H9 (cell line): ENCODE measurements around the gene C3orf85. TPM values are rescaled to one million over a fixed set of nuclear protein-coding genes. Genes with fewer than 3 reads are reported as not detected.

ENCODE experiments used
- DNase-seq: peaks from one replicate; pipeline ENCODE4 v3.0.0-alpha.2; 2017
- H2AFZ ChIP-seq: one replicate; pipeline ENCODE4 v1.6.1; 2013; ENCODE audit warnings: mild to moderate bottlenecking, low read length, control low read depth, moderate library complexity
- H2AK5ac ChIP-seq: 2 replicates; pipeline ENCODE4 v1.6.1; 2013; ENCODE audit warnings: low read length, control low read depth, mixed read lengths; ENCODE audit not compliant: insufficient read length
- H2BK120ac ChIP-seq: one replicate; pipeline ENCODE4 v1.6.1; 2013; ENCODE audit warnings: low read depth, mild to moderate bottlenecking, low read length, control low read depth, inconsistent platforms; ENCODE audit not compliant: poor library complexity, severe bottlenecking
- H2BK12ac ChIP-seq: 2 replicates; pipeline ENCODE4 v1.6.1; 2013; ENCODE audit warnings: low read length, control low read depth, mixed read lengths, low read depth; ENCODE audit not compliant: insufficient read length
- H2BK15ac ChIP-seq: 2 replicates; pipeline ENCODE4 v1.6.1; 2013; ENCODE audit warnings: low read depth, low read length, control low read depth
- H2BK20ac ChIP-seq: one replicate; pipeline ENCODE4 v1.6.1; 2013; ENCODE audit warnings: low read depth, mild to moderate bottlenecking, low read length, control low read depth, inconsistent platforms; ENCODE audit not compliant: poor library complexity, severe bottlenecking
- H2BK5ac ChIP-seq: 2 replicates; pipeline ENCODE4 v1.6.1; 2013; ENCODE audit warnings: low read length, control low read depth, mixed read lengths; ENCODE audit not compliant: insufficient read length
- H3K14ac ChIP-seq: 2 replicates; pipeline ENCODE4 v1.6.1; 2013; ENCODE audit warnings: low read length, control low read depth; ENCODE audit not compliant: insufficient read depth
- H3K18ac ChIP-seq: 2 replicates; pipeline ENCODE4 v1.6.1; 2013; ENCODE audit warnings: low read depth, mild to moderate bottlenecking, mixed read lengths, low read length, control low read depth; ENCODE audit not compliant: insufficient read length
- H3K23ac ChIP-seq: 2 replicates; pipeline ENCODE4 v1.6.1; 2013; ENCODE audit warnings: low read length, control low read depth, mixed read lengths, low read depth; ENCODE audit not compliant: insufficient read length
- H3K23me2 ChIP-seq: 2 replicates; pipeline ENCODE4 v1.6.1; 2013; ENCODE audit warnings: low read depth, mild to moderate bottlenecking, mixed read lengths, low read length, control low read depth; ENCODE audit not compliant: insufficient read length, poor library complexity, severe bottlenecking
- H3K27ac ChIP-seq: 2 replicates; pipeline ENCODE4 v1.5.1; 2013; ENCODE audit warnings: low read length, control low read depth, mixed read lengths, low read depth; ENCODE audit not compliant: insufficient read length
- H3K27me3 ChIP-seq: 2 replicates; pipeline ENCODE4 v1.6.1; 2013; ENCODE audit warnings: low read length, control low read depth, inconsistent platforms; ENCODE audit not compliant: insufficient read depth
- H3K4ac ChIP-seq: 2 replicates; pipeline ENCODE4 v1.6.1; 2013; ENCODE audit warnings: low read depth, mild to moderate bottlenecking, control low read depth, inconsistent platforms, low read length, moderate library complexity
- H3K4me1 ChIP-seq: 2 replicates; pipeline ENCODE4 v1.6.1; 2013; ENCODE audit warnings: low read length, control low read depth, inconsistent platforms; ENCODE audit not compliant: insufficient read depth
- H3K4me2 ChIP-seq: 2 replicates; pipeline ENCODE4 v1.6.1; 2013; ENCODE audit warnings: low read length, control low read depth, mixed read lengths; ENCODE audit not compliant: insufficient read length, insufficient read depth
- H3K56ac ChIP-seq: 2 replicates; pipeline ENCODE4 v1.6.1; 2013; ENCODE audit warnings: low read depth, mild to moderate bottlenecking, mixed read lengths, low read length, control low read depth; ENCODE audit not compliant: insufficient read length
- H3K79me1 ChIP-seq: 2 replicates; pipeline ENCODE4 v1.6.1; 2013; ENCODE audit warnings: low read depth, mild to moderate bottlenecking, moderate library complexity, low read length, control low read depth, inconsistent platforms; ENCODE audit not compliant: insufficient read depth, poor library complexity, severe bottlenecking
- H3K79me2 ChIP-seq: 2 replicates; pipeline ENCODE4 v1.6.1; 2013; ENCODE audit warnings: low read length, control low read depth, inconsistent platforms; ENCODE audit not compliant: insufficient read depth
- H3K9ac ChIP-seq: 2 replicates; pipeline ENCODE4 v1.6.1; 2013; ENCODE audit warnings: low read length, control low read depth, mixed read lengths; ENCODE audit not compliant: insufficient read length; ENCODE audit errors: extremely low read depth
- H3K9me3 ChIP-seq: one replicate; pipeline ENCODE4 v1.6.1; 2013; ENCODE audit warnings: low read depth, low read length, inconsistent platforms; ENCODE audit not compliant: control insufficient read depth
- H3T11ph ChIP-seq: one replicate; pipeline ENCODE4 v1.6.1; 2013; ENCODE audit warnings: mild to moderate bottlenecking, low read length, control low read depth, inconsistent platforms
- H4K20me1 ChIP-seq: one replicate; pipeline ENCODE4 v1.6.1; 2013; ENCODE audit not compliant: control insufficient read depth, insufficient read length, insufficient read depth
- H4K5ac ChIP-seq: 2 replicates; pipeline ENCODE4 v1.6.1; 2013; ENCODE audit warnings: low read depth, mild to moderate bottlenecking, mixed read lengths, low read length, control low read depth; ENCODE audit not compliant: insufficient read length
- H4K8ac ChIP-seq: replicated peaks from 2 replicates; pipeline ENCODE4 v1.6.1; 2013; ENCODE audit warnings: low read length, control low read depth, mixed read lengths, low read depth; ENCODE audit not compliant: insufficient read length
- H4K91ac ChIP-seq: 2 replicates; pipeline ENCODE4 v1.6.1; 2013; ENCODE audit warnings: low read depth, mild to moderate bottlenecking, moderate library complexity, mixed read lengths, low read length, control low read depth; ENCODE audit not compliant: insufficient read length
- H3K27ac Mint-ChIP-seq, 3 experiments: 2 replicates in 2 of 3; 3 replicates in 1 of 3; pipeline ENCODE4 v1.8.0; 2020 to 2021; ENCODE audit warnings: mixed read lengths in 3 of 3, mild to moderate bottlenecking in 1 of 3, moderate library complexity in 1 of 3
- H3K27me3 Mint-ChIP-seq: 2 replicates; pipeline ENCODE4 v1.8.0; 2021; ENCODE audit warnings: low read depth, mild to moderate bottlenecking, moderate library complexity, mixed read lengths
- H3K36me3 Mint-ChIP-seq, 3 experiments: 2 replicates in 2 of 3; 3 replicates in 1 of 3; pipeline ENCODE4 v1.8.0; 2020 to 2021; ENCODE audit warnings: low read depth in 3 of 3, mixed read lengths in 3 of 3; ENCODE audit not compliant: insufficient read depth in 1 of 3
- H3K4me1 Mint-ChIP-seq, 2 experiments: 2 replicates each; pipeline ENCODE4 v1.8.0; 2020; ENCODE audit warnings: mixed read lengths in 2 of 2
- H3K4me3 Mint-ChIP-seq, 2 experiments: 2 replicates in 1 of 2; 3 replicates in 1 of 2; pipeline ENCODE4 v1.8.0; 2020 to 2021; ENCODE audit warnings: mild to moderate bottlenecking in 2 of 2, mixed read lengths in 2 of 2, moderate library complexity in 1 of 2
- H3K9me3 Mint-ChIP-seq, 2 experiments: 2 replicates in 1 of 2; 3 replicates in 1 of 2; pipeline ENCODE4 v1.8.0; 2020; ENCODE audit warnings: mild to moderate bottlenecking in 2 of 2, mixed read lengths in 2 of 2, moderate library complexity in 1 of 2
- WGBS: extraction: QIAGEN DNeasy Blood & Tissue Kit; methylation state at CpG from one replicate; pipeline ENCODE4 v1.1.7; 2013; ENCODE audit warnings: missing lambda C conversion rate, low lambda C conversion rate, mixed read lengths; ENCODE audit not compliant: insufficient read length; ENCODE audit errors: extremely low coverage; 5-methylcytosine and 5-hydroxymethylcytosine counted together
- total RNA-seq: library from RNA; stranded (reverse); gene quantifications from 2 replicates; pipeline ENCODE4 v1.2.1, GENCODE V29; 2021
- TF ChIP-seq, protein P1 (sequence below): fragments of 200-600 bp; sonication (generic); conservative IDR thresholded peaks from 3 replicates; pipeline ENCODE4 v1.8.0; 2021; ENCODE audit warnings: antibody characterized with exemption, mild to moderate bottlenecking

The C3orf85 gene
- total RNA-seq, 1 experiment from 2014 or later, result not detected

DNA sequence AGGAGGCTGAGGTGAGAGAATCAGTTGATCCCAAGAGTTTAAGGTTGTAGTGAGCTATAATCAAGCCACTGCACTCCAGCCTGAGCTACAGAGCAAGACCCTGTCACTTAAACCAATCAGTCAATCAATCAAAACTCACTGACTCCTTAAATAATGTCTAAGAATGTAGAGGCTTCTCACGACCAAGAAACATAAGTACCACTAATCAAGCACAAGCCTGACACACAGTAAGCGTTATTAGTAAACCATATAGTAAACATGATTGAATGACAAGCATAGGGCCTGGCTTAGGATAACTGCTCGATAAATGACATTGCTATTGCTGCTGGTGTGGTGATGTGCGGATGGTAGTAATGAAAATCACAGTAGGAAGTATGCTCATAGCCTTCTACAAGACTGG lies 29.4 kb downstream of the C3orf85 start:
- H2BK5ac ChIP-seq, result no peak overlapping the region
- no peak overlapping the region for H3K56ac ChIP-seq
- TF ChIP-seq, protein P1, sequence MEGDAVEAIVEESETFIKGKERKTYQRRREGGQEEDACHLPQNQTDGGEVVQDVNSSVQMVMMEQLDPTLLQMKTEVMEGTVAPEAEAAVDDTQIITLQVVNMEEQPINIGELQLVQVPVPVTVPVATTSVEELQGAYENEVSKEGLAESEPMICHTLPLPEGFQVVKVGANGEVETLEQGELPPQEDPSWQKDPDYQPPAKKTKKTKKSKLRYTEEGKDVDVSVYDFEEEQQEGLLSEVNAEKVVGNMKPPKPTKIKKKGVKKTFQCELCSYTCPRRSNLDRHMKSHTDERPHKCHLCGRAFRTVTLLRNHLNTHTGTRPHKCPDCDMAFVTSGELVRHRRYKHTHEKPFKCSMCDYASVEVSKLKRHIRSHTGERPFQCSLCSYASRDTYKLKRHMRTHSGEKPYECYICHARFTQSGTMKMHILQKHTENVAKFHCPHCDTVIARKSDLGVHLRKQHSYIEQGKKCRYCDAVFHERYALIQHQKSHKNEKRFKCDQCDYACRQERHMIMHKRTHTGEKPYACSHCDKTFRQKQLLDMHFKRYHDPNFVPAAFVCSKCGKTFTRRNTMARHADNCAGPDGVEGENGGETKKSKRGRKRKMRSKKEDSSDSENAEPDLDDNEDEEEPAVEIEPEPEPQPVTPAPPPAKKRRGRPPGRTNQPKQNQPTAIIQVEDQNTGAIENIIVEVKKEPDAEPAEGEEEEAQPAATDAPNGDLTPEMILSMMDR, result no peak
- H2BK12ac ChIP-seq, result no peak overlapping the region
- H2AK5ac ChIP-seq, result no peak overlapping the region
- no peak for DNase-seq
- peaks cover 2% of the 10 kb centered on the region; the same call in 1 of the 2 replicates for H3K4me1 ChIP-seq
- Mint-ChIP-seq H3K27ac (no peak overlapping the region; a peak in 1 of 7 replicates), H3K36me3 (no peaks in the 10 kb centered on the region), H3K4me3 (no peak overlapping the region), H3K27me3 (no peaks in the 10 kb centered on the region), H3K9me3 (no peaks in the 10 kb centered on the region), H3K4me1 (peaks cover 19 to 20% of the 10 kb centered on the region in 2 experiments)
- H4K91ac ChIP-seq, result no peak overlapping the region
- H3K79me1 ChIP-seq, result no peaks in the 10 kb centered on the region
- H3K4me2 ChIP-seq, result no peak overlapping the region
- no peaks in the 10 kb centered on the region for H3K79me2 ChIP-seq
- H3K27ac ChIP-seq, result no peak overlapping the region
- H3T11ph ChIP-seq, result no peak overlapping the region
- no peak overlapping the region for H3K4ac ChIP-seq
- no peaks in the 10 kb centered on the region for H3K23me2 ChIP-seq
- H3K9ac ChIP-seq, result no peak overlapping the region
- peak overlapping the region; percentile 32 for H2BK20ac ChIP-seq
- no peak overlapping the region for H4K8ac ChIP-seq
- no peak overlapping the region for H3K23ac ChIP-seq
- H3K18ac ChIP-seq, result no peak overlapping the region
- no peak overlapping the region for H4K5ac ChIP-seq
- no CpG with 5 or more reads among the region's 4 CpGs for WGBS
- no peak overlapping the region for H2AFZ ChIP-seq
- no peak overlapping the region for H2BK15ac ChIP-seq
- H3K27me3 ChIP-seq, result no peaks in the 10 kb centered on the region
- no peak overlapping the region for H3K14ac ChIP-seq
- H3K9me3 ChIP-seq, result no peaks in the 10 kb centered on the region
- H2BK120ac ChIP-seq, result no peak overlapping the region
- H4K20me1 ChIP-seq, result no peaks in the 10 kb centered on the region
